Loucy (cell line): Measurements from ENCODE around the gene WASF3.

ENCODE experiments used
- H2AFZ ChIP-seq: fragments of 200-600 bp; sonication (generic); 2 replicates; pipeline ENCODE4 v1.6.0; 2016; ENCODE audit warnings: antibody characterized with exemption, mild to moderate bottlenecking, low read length, moderate library complexity
- H3F3A ChIP-seq: fragments of 200-600 bp; 2 replicates; pipeline ENCODE4 v1.6.0; 2016; ENCODE audit warnings: antibody characterized with exemption, low read depth, mild to moderate bottlenecking
- H3K27me3 ChIP-seq: fragments of 200-600 bp; sonication (generic); 2 replicates; pipeline ENCODE4 v1.6.1; 2014; ENCODE audit warnings: low read length, mild to moderate bottlenecking; ENCODE audit not compliant: insufficient read depth, poor library complexity, severe bottlenecking
- H3K36me3 ChIP-seq: fragments of 200-600 bp; sonication (generic); 2 replicates; pipeline ENCODE4 v1.6.1; 2016; ENCODE audit warnings: low read length; ENCODE audit not compliant: insufficient read depth
- H3K4me1 ChIP-seq: fragments of 200-600 bp; sonication (generic); 2 replicates; pipeline ENCODE4 v1.5.1; 2014; ENCODE audit warnings: low read length, mild to moderate bottlenecking; ENCODE audit not compliant: insufficient read depth, poor library complexity, severe bottlenecking
- H3K4me2 ChIP-seq: fragments of 200-600 bp; sonication (generic); 2 replicates; pipeline ENCODE4 v1.6.0; 2014; ENCODE audit warnings: antibody characterized with exemption, low read length, low read depth, mild to moderate bottlenecking; ENCODE audit not compliant: poor library complexity, severe bottlenecking
- H3K4me3 ChIP-seq: fragments of 200-600 bp; sonication (generic); 2 replicates; pipeline ENCODE4 v1.5.1; 2014; ENCODE audit warnings: low read length, mild to moderate bottlenecking, mixed read lengths; ENCODE audit not compliant: poor library complexity, severe bottlenecking
- H3K79me2 ChIP-seq: fragments of 200-600 bp; sonication (generic); 2 replicates; pipeline ENCODE4 v1.6.1; 2014; ENCODE audit warnings: low read length; ENCODE audit not compliant: insufficient read depth
- H3K9ac ChIP-seq: fragments of 200-600 bp; sonication (generic); 2 replicates; pipeline ENCODE4 v1.6.0; 2014; ENCODE audit warnings: mild to moderate bottlenecking, low read depth, low read length, moderate library complexity; ENCODE audit not compliant: poor library complexity, severe bottlenecking
- H3K9me2 ChIP-seq: fragments of 200-600 bp; sonication (generic); replicated peaks from 2 replicates; pipeline ENCODE4 v1.6.1; 2016; ENCODE audit warnings: low read depth, low read length, mixed read lengths
- H3K9me3 ChIP-seq: fragments of 200-600 bp; sonication (generic); 2 replicates; pipeline ENCODE4 v1.6.1; 2014; ENCODE audit warnings: mild to moderate bottlenecking, antibody characterized with exemption, low read length, low read depth; ENCODE audit not compliant: insufficient read depth
- H4K20me1 ChIP-seq: fragments of 200-600 bp; sonication (generic); 2 replicates; pipeline ENCODE4 v1.6.0; 2014; ENCODE audit warnings: antibody characterized with exemption, low read length, mild to moderate bottlenecking; ENCODE audit not compliant: insufficient read depth, poor library complexity, severe bottlenecking
- EZH2phosphoT487 ChIP-seq: fragments of 200-600 bp; IDR thresholded peaks from 2 replicates; pipeline ENCODE4 v1.6.1; 2018; ENCODE audit warnings: antibody characterized with exemption, mild to moderate bottlenecking, moderate library complexity, borderline replicate concordance
- TF ChIP-seq, protein P1 (sequence below): fragments of 200-600 bp; sonication (generic); conservative IDR thresholded peaks from 2 replicates; pipeline ENCODE4 v1.5.1; 2014; ENCODE audit warnings: mild to moderate bottlenecking, antibody characterized with exemption, low read length

The WASF3 gene

DNA sequence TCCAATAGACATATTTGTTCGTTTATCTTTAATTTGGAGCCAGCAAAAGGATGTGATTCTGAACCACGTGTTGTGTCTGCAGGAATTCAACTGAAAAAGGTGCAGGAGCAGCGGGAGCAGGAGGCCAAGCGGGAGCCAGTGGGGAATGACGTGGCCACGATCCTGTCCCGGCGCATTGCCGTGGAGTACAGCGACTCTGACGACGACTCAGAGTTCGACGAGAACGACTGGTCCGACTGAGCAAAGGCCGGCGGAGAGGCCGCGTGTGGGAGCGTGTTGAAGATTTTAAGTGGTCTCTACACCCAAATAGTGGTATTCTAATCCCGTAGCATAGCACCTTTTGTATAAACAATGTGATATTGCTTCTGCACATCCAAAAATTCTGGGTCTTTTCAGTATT, 128.1 kb downstream of the WASF3 start:
- H2AFZ ChIP-seq: no peak overlapping the region
- H3K9me3 ChIP-seq: no peaks in the 10 kb centered on the region; the same call in 1 of the 2 replicates
- no peaks in the 10 kb centered on the region for H3F3A ChIP-seq
- no peaks in the 10 kb centered on the region for H3K9me2 ChIP-seq
- H3K27me3 ChIP-seq: no peaks in the 10 kb centered on the region
- H3K9ac ChIP-seq: no peak overlapping the region
- H3K79me2 ChIP-seq: no peaks in the 10 kb centered on the region
- no peaks in the 10 kb centered on the region for H3K4me1 ChIP-seq
- H3K4me3 ChIP-seq: no peak overlapping the region
- H4K20me1 ChIP-seq: no peaks in the 10 kb centered on the region
- H3K36me3 ChIP-seq: no peaks in the 10 kb centered on the region
- no peak for TF ChIP-seq EZH2phosphoT487
- TF ChIP-seq, protein P1, sequence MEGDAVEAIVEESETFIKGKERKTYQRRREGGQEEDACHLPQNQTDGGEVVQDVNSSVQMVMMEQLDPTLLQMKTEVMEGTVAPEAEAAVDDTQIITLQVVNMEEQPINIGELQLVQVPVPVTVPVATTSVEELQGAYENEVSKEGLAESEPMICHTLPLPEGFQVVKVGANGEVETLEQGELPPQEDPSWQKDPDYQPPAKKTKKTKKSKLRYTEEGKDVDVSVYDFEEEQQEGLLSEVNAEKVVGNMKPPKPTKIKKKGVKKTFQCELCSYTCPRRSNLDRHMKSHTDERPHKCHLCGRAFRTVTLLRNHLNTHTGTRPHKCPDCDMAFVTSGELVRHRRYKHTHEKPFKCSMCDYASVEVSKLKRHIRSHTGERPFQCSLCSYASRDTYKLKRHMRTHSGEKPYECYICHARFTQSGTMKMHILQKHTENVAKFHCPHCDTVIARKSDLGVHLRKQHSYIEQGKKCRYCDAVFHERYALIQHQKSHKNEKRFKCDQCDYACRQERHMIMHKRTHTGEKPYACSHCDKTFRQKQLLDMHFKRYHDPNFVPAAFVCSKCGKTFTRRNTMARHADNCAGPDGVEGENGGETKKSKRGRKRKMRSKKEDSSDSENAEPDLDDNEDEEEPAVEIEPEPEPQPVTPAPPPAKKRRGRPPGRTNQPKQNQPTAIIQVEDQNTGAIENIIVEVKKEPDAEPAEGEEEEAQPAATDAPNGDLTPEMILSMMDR: no peak
- H3K4me2 ChIP-seq: no peak overlapping the region

DNA sequence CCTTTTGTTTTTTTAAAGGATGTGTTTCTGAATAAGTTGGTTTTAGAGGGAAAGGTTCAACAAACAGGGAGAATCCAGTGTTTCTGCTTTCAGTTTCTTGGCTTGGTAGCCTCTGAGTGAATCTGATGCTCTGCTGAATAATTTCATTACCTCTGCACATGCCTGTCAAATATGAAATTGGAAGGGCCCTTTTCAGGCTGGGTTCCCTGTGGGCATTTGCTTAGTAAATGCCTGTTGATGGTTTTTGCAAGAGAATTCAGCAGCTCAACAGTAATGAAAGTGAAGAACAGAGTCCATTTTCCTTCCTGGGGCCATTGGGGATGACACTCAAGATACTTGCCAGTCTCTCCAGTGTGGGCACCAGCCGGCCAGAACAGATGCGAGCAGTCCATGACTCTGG, 128.8 kb downstream of the WASF3 start:
- no peak overlapping the region for H3K4me2 ChIP-seq
- H2AFZ ChIP-seq: no peak overlapping the region
- H3K9me3 ChIP-seq: no peaks in the 10 kb centered on the region; the same call in 1 of the 2 replicates
- TF ChIP-seq EZH2phosphoT487: no peak
- TF ChIP-seq, protein P1: no peak
- no peaks in the 10 kb centered on the region for H3K79me2 ChIP-seq
- no peaks in the 10 kb centered on the region for H3K27me3 ChIP-seq
- no peaks in the 10 kb centered on the region for H3K9me2 ChIP-seq
- H4K20me1 ChIP-seq: no peaks in the 10 kb centered on the region
- no peaks in the 10 kb centered on the region for H3K36me3 ChIP-seq
- no peak overlapping the region for H3K4me3 ChIP-seq
- no peak overlapping the region for H3K9ac ChIP-seq
- H3K4me1 ChIP-seq: no peaks in the 10 kb centered on the region
- H3F3A ChIP-seq: no peaks in the 10 kb centered on the region

DNA sequence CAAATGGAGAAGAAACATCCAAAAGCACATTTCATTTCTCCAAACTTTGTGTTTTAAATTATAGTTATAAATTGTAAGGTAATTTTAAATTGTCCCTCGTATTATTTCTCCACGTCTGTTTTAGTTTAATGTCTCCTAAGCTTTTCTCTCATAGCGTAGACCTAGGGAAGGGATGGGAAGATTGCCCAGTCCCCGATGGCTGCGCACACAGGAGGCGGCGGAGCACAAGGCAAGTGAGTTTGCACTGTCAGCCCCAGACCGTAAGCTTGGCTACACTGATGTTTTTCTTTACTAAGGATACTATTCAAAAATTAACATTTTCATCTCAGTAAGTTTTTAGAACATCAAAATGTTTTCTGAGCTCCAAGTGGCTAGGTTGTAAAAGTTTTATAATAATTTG, 130.8 kb downstream of the WASF3 start:
- Histone ChIP-seq H3K4me2 (no peak overlapping the region), H3K36me3 (no peaks in the 10 kb centered on the region), H4K20me1 (no peaks in the 10 kb centered on the region), H3F3A (no peaks in the 10 kb centered on the region), H3K9me2 (no peaks in the 10 kb centered on the region), H3K79me2 (no peaks in the 10 kb centered on the region), H3K27me3 (no peaks in the 10 kb centered on the region), H3K9me3 (no peaks in the 10 kb centered on the region; the same call in 1 of the 2 replicates), H3K9ac (no peak overlapping the region), H3K4me1 (no peaks in the 10 kb centered on the region), H3K4me3 (no peak overlapping the region), H2AFZ (no peak overlapping the region)
- TF ChIP-seq EZH2phosphoT487: no peak
- TF ChIP-seq, protein P1: no peak
